Esophagus squamous epithelium (tissue), 4 donors: ENCODE data around the gene G0S2.

Experiments used
- CTCF ChIP-seq, 6 experiments: fragments of 450-650 bp in 4 of 6; fragments of 200-600 bp in 2 of 6; sonication (generic) in 2 of 6; IDR thresholded peaks; one replicate each; pipeline ENCODE4 v1.5.1; 2016 to 2019; ENCODE audit warnings: antibody characterized with exemption in 6 of 6, mild to moderate bottlenecking in 4 of 6, moderate library complexity in 4 of 6
- POLR2A ChIP-seq, 4 donors: fragments of 450-650 bp; IDR thresholded peaks; one replicate each; pipeline ENCODE4 v1.6.1; 2017; ENCODE audit warnings: antibody characterized with exemption in 4 of 4, mild to moderate bottlenecking in 4 of 4, moderate library complexity in 3 of 4

DNA sequence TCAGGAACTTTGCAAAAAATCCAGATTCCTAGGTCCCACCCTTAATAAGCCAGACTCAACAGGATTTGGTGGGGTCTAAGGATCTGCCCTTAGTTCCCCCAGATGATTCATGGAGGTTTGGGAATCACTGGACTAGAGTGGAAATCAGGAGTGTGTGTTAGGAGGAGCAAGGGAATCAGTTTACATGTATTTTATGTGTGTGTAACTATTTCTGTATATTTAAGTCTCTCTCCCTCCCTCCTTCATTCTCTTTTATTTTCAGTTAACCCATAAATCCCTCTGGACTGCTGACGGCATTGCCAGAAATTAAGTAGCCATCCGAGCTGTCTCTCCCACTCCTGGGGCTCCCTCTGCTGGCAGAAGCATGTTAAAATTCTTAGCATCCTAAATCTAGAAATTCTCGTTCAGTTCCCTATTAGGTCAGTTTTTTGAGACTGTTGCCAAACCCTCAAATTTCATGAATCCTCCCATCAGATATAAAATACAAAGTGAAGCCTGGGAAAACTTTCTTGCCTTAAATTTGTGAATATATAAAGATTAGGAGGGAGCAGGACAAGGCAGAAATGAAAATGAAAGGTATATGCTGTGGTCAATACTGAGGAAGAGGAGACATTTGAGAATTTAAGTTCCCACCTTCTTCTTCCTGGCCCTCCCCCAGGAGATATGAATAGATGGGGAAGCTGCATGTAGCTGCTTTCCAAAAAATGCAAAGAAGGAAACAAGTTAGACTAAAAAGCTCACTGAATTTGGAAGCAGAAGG, 17.7 kb downstream of the G0S2 start:
- TF ChIP-seq CTCF (IDR thresholded peaks at IDR 0.05) (peak; percentile 53 to 92 (median 85)), POLR2A (IDR thresholded peaks at IDR 0.05) (no peak)
